Peyer's patch (tissue), 4 donors: ENCODE data around the gene LTBP1.

Experiments used
- POLR2A ChIP-seq, 2 donors: fragments of 450-650 bp; IDR thresholded peaks; one replicate each; pipeline ENCODE4 v1.5.1; 2017; ENCODE audit warnings: antibody characterized with exemption in 2 of 2, mild to moderate bottlenecking in 2 of 2, moderate library complexity in 2 of 2
- TF ChIP-seq, protein P1 (sequence below), 6 experiments: fragments of 450-650 bp in 4 of 6; fragments of 200-600 bp in 2 of 6; sonication (generic) in 1 of 6; IDR thresholded peaks; one replicate each; pipeline ENCODE4 v1.5.1; 2017 to 2019; ENCODE audit warnings: antibody characterized with exemption in 6 of 6, mild to moderate bottlenecking in 3 of 6, moderate library complexity in 1 of 6

DNA sequence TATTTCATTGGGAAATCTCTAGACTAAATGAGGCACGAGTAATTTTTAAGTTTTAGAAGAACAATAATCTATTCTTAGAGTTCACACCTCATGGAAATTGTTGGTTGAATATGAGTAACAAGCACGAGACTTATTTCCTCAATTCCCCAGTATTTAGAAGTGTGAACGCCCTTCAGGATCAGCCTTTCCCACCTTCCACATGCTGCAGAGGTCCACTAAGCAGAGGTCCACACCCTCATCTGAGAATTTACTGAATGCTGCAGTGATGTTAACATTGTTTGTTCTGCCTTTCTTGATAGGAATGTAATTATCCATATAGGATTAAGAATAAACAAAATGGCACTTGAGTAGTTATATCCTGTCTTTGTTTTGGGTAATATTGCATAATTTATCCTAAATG, 41.8 kb downstream of the LTBP1 start:
- TF ChIP-seq, protein P1, sequence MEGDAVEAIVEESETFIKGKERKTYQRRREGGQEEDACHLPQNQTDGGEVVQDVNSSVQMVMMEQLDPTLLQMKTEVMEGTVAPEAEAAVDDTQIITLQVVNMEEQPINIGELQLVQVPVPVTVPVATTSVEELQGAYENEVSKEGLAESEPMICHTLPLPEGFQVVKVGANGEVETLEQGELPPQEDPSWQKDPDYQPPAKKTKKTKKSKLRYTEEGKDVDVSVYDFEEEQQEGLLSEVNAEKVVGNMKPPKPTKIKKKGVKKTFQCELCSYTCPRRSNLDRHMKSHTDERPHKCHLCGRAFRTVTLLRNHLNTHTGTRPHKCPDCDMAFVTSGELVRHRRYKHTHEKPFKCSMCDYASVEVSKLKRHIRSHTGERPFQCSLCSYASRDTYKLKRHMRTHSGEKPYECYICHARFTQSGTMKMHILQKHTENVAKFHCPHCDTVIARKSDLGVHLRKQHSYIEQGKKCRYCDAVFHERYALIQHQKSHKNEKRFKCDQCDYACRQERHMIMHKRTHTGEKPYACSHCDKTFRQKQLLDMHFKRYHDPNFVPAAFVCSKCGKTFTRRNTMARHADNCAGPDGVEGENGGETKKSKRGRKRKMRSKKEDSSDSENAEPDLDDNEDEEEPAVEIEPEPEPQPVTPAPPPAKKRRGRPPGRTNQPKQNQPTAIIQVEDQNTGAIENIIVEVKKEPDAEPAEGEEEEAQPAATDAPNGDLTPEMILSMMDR (IDR thresholded peaks at IDR 0.05) = no peak
- no peak for TF ChIP-seq POLR2A (IDR thresholded peaks at IDR 0.05)
